CD4-positive, alpha-beta T cell (primary cell): ENCODE data around the gene H3-3A. TPM values are rescaled to one million over a fixed set of nuclear protein-coding genes. Genes with fewer than 3 reads are reported as not detected.

Source experiments
- ATAC-seq: fragments of 200-7000 bp; cut with Tn5 transposase; one replicate; pipeline ENCODE4 v1.10.0; 2022; ENCODE audit warnings: mild to moderate bottlenecking; ENCODE audit not compliant: poor library complexity
- CTCF ChIA-PET: fragments of 350-600 bp; sonication (Branson Sonifier 250); formaldehyde crosslinking; loops from one replicate; lab custom pipeline; 2021; ENCODE audit warnings: antibody characterized with exemption, inconsistent platforms; lab: Charles Lee
- POLR2A ChIA-PET: fragments of 350-600 bp; sonication (Branson Sonifier 250); formaldehyde crosslinking; loops from one replicate; lab custom pipeline; 2021; ENCODE audit warnings: antibody characterized with exemption, inconsistent platforms; lab: Charles Lee
- DNase-seq, 14 experiments: peaks; one replicate each; pipeline ENCODE4 v3.0.0-alpha.2; 2013 to 2020; ENCODE audit warnings: mixed read lengths in 2 of 14
- H3K27ac ChIP-seq, 2 donors: one replicate each; pipeline versions ENCODE4 v1.5.1 to v1.7.0; 2013; ENCODE audit warnings: low read length in 2 of 2, low read depth in 1 of 2, mild to moderate bottlenecking in 1 of 2
- H3K27me3 ChIP-seq, 2 experiments: 1 replicate in 1 of 2; 2 replicates in 1 of 2; pipeline versions ENCODE4 v1.6.1 to v1.7.0; 2013; ENCODE audit warnings: low read length in 2 of 2, control low read depth in 1 of 2, mild to moderate bottlenecking in 1 of 2, moderate library complexity in 1 of 2; ENCODE audit not compliant: insufficient read depth in 2 of 2, control insufficient read depth in 1 of 2
- H3K36me3 ChIP-seq: one replicate; pipeline ENCODE4 v1.6.1; 2013; ENCODE audit warnings: low read length, control low read depth; ENCODE audit not compliant: insufficient read depth
- H3K4me1 ChIP-seq: one replicate; pipeline ENCODE4 v1.6.1; 2013; ENCODE audit warnings: low read length, control low read depth; ENCODE audit not compliant: insufficient read depth
- H3K4me3 ChIP-seq: one replicate; pipeline ENCODE4 v1.5.1; 2013; ENCODE audit warnings: mild to moderate bottlenecking, low read length, moderate library complexity
- H3K9me3 ChIP-seq, 2 experiments: 1 replicate in 1 of 2; 2 replicates in 1 of 2; pipeline versions ENCODE4 v1.6.1 to v1.7.0; 2013; ENCODE audit warnings: low read length in 2 of 2, mild to moderate bottlenecking in 2 of 2, control low read depth in 1 of 2, moderate library complexity in 1 of 2; ENCODE audit not compliant: control insufficient read depth in 1 of 2, insufficient read depth in 1 of 2
- H3K27ac Mint-ChIP-seq: one replicate; pipeline ENCODE4 v1.8.0; 2020; ENCODE audit warnings: mixed read lengths
- H3K27me3 Mint-ChIP-seq: one replicate; pipeline ENCODE4 v1.8.0; 2021; ENCODE audit warnings: mixed read lengths
- H3K36me3 Mint-ChIP-seq: one replicate; pipeline ENCODE4 v1.8.0; 2021; ENCODE audit warnings: low read depth, mixed read lengths
- H3K4me1 Mint-ChIP-seq: one replicate; pipeline ENCODE4 v1.8.0; 2021; ENCODE audit warnings: low read depth, mixed read lengths
- H3K4me3 Mint-ChIP-seq: one replicate; pipeline ENCODE4 v1.8.0; 2020; ENCODE audit warnings: mild to moderate bottlenecking, mixed read lengths
- H3K9me3 Mint-ChIP-seq: one replicate; pipeline ENCODE4 v1.8.0; 2020; ENCODE audit warnings: mixed read lengths
- intact Hi-C, 2 experiments: fragments of 100-400 bp; cut with DNase I in 1 of 2; cut with micrococcal nuclease in 1 of 2; formaldehyde crosslinking; loops; one replicate each; pipeline versions ENCODE4 v1.15.1 to v1.9.0; 2023 to 2025; cut with DNase I, micrococcal nuclease
- total RNA-seq, 174 experiments: library from RNA in 2 of 174; stranded (reverse) in 2 of 174; gene quantifications; one replicate each; pipeline ENCODE4 v1.2.3 and lab custom pipeline; 2021 to 2026
- TF ChIP-seq, protein P1 (sequence below): fragments of 200-600 bp; IDR thresholded peaks from one replicate; pipeline ENCODE4 v1.8.0; 2022; ENCODE audit warnings: antibody characterized with exemption, mild to moderate bottlenecking

H3-3A gene
- total RNA-seq, 2 experiments from 2014 or later: 372 to 380 TPM

- Mint-ChIP-seq H3K4me1 (peaks cover 18% of the 10 kb centered on the region), H3K27me3 (peaks cover 17% of the 10 kb centered on the region), H3K36me3 (no peaks in the 10 kb centered on the region), H3K9me3 (no peaks in the 10 kb centered on the region), H3K27ac (no peak overlapping the region), H3K4me3 (no peak overlapping the region)
- H3K4me3 ChIP-seq: no peak overlapping the region
- H3K27ac ChIP-seq: no peak overlapping the region
- no peak for DNase-seq
- intact Hi-C loops: no loop called here
- no peaks in the 10 kb centered on the region for H3K36me3 ChIP-seq
- no peak for ATAC-seq
- ChIA-PET CTCF (interaction anchor here (0.7 kb wide), 1 partner anchor 18 kb away, joined by 3 read pairs; no protein-coding TSS in a partner anchor), POLR2A (interaction anchor here (1.2 to 1.6 kb wide), 3 partner anchors 11 to 29 kb away, joined by 3 to 4 read pairs (median 3); no protein-coding TSS in a partner anchor)
- TF ChIP-seq, protein P1, sequence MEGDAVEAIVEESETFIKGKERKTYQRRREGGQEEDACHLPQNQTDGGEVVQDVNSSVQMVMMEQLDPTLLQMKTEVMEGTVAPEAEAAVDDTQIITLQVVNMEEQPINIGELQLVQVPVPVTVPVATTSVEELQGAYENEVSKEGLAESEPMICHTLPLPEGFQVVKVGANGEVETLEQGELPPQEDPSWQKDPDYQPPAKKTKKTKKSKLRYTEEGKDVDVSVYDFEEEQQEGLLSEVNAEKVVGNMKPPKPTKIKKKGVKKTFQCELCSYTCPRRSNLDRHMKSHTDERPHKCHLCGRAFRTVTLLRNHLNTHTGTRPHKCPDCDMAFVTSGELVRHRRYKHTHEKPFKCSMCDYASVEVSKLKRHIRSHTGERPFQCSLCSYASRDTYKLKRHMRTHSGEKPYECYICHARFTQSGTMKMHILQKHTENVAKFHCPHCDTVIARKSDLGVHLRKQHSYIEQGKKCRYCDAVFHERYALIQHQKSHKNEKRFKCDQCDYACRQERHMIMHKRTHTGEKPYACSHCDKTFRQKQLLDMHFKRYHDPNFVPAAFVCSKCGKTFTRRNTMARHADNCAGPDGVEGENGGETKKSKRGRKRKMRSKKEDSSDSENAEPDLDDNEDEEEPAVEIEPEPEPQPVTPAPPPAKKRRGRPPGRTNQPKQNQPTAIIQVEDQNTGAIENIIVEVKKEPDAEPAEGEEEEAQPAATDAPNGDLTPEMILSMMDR: no peak
- peaks cover 11% of the 10 kb centered on the region for H3K4me1 ChIP-seq
- H3K9me3 ChIP-seq: no peaks in the 10 kb centered on the region
- peaks cover 3% of the 10 kb centered on the region in 2 experiments for H3K27me3 ChIP-seq
These were observed 35.5 kb downstream of the H3-3A start for GRCh38 chr1:226097866-226098625.

DNA sequence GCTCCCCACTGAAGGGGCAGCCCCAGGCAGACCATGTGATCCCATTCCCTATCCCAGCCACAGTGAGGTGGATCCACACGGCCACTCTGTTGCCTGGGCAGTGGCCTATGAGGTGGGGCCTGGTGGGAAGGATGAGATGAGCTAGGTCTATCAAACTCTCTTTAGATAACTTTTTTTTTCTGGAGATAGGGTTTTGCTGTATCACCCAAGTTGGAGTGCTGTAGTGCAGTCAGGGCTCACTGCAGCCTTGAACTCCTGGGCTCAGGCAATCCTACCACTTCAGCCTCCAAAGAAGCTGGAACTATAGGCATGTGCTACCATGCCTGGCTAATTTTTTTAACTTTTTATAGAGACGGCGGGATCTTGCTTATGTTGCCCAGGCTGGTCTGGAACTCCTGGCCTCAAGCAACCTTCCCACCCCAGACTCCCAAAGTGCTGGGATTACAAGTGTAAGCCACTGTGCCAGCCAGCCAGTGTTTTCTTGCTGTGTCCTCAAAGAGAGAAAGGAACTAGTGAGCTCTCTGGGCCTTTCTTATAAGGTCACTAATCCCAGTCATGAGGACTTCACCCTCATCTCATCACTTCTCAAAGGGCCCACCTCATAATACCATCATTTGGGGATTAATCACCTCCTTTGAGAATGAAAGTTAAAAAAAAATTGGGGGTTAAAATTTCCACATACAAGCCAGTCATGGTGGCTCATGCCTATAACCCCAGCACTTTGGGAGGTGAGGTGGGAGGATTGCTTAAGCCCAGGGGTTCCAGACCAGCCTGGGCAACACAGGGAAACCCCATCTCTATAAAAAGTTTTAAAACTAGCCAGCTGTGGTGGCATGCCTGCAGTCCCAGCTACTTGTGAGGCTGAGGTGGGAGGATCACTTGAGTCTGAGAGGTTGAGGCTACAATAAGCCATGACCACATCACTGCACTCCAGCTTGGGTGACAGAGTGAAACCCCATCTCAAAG is 36.6 kb downstream of the H3-3A start:
- Mint-ChIP-seq H3K4me3 (peak overlapping the region; percentile 88), H3K36me3 (no peaks in the 10 kb centered on the region), H3K9me3 (no peaks in the 10 kb centered on the region), H3K4me1 (peaks cover 18% of the 10 kb centered on the region), H3K27ac (no peak overlapping the region), H3K27me3 (peaks cover 13% of the 10 kb centered on the region)
- Histone ChIP-seq H3K4me1 (peaks cover 11% of the 10 kb centered on the region), H3K27me3 (peaks cover 3% of the 10 kb centered on the region in 2 experiments), H3K9me3 (no peaks in the 10 kb centered on the region), H3K27ac (no peak overlapping the region), H3K4me3 (no peak overlapping the region), H3K36me3 (no peaks in the 10 kb centered on the region)
- intact Hi-C loops: no loop called here
- POLR2A ChIA-PET: interaction anchor here (1.2 to 1.6 kb wide), 3 partner anchors 9 to 30 kb away, joined by 3 to 4 read pairs (median 3); no protein-coding TSS in a partner anchor
- ATAC-seq: no peak
- TF ChIP-seq, protein P1: no peak
- CTCF ChIA-PET: interaction anchor here (1.4 kb wide), 1 partner anchor 34 kb away, joined by 4 read pairs; no protein-coding TSS in a partner anchor
- DNase-seq: peak in 1 of 14 experiments; percentile 52
